Stimulated activated naive CD4-positive, alpha-beta T cell treated with Interleukin-2 at 50 U/mL for 16 hours (primary cell): ENCODE data around the gene ZNF554.

Experiments
- DNase-seq: peaks from one replicate; lab custom pipeline; 2025; lab: John Stamatoyannopoulos, UW

Gene ZNF554

GRCh38 chr19:2827840-2828489, 8.3 kb downstream of the ZNF554 start:
- no peak for DNase-seq

DNA sequence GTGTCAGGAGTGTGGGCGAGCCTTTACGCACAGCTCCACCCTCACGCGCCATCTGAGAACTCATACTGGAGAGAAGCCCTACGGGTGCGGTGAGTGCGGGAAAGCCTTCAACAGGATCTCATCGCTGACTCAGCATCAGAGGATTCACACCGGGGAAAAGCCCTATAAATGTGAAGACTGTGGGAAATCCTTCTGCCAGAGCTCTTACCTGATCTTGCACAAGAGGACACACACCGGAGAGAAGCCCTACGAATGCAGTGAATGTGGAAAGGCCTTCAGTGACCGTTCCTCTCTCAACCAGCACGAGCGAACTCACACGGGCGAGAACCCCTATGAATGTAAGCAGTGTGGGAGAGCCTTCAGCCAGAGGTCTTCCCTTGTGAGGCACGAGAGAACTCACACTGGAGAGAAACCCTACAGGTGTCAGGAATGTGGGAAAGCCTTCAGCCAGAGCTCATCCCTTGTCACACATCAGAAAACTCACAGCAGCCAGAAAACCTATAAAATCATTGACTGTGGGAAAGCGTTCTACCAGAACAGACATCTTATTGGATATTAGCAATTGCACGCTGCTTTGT, 14.7 kb downstream of the ZNF554 start:
- DNase-seq, result no peak

DNA sequence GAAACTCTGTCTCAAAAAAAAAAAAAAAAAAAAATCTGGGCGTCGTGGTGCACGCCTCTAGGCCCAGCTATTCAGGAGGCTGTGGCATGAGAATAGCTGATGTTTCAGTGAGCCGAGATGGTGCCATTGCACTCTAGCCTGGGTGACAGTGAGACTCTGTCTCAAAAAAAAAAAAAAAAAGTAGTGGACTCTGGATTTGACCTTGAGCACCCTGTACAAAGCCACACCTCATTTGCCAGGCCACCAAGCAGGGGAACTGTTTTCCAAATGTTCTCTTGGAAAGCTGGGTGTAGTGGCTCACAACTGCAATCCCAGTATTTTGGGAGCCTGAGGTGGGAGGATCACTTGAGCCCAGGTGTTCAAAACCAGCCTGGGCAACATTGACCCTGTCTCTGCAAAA, 17.8 kb downstream of the ZNF554 start:
- no peak for DNase-seq

GRCh38 chr19:2840794-2841791, 21.4 kb downstream of the ZNF554 start, which contains the start of gene ZNF555:
ZNF555 (plus strand) TSS chr19:2841475; CDS start chr19:2841573, 98 bp downstream.
- DNase-seq, result peak; percentile 99

- no peak for DNase-seq
Measured at GRCh38 chr19:2841855-2842574, 22.3 kb downstream of the ZNF554 start.

DNA sequence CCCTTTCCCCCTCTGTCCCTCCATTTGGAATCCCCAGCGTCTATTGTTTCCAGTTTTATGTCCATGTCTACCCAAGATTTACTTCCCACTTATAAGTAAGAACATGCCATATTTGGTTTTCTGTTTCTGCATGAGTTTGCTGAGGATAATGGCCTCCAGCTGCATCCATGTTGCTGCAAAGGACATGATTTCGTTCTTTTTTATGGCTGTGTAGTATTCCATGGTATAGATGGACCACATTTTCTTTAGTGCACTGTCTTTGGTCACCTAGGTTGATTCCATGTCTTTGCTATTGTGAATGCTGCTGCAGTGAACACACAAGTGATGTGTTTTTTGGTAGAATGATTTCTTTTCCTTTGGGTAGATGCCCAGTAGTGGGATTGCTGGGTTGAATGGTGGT, 25.4 kb downstream of the ZNF554 start:
- no peak for DNase-seq

DNA sequence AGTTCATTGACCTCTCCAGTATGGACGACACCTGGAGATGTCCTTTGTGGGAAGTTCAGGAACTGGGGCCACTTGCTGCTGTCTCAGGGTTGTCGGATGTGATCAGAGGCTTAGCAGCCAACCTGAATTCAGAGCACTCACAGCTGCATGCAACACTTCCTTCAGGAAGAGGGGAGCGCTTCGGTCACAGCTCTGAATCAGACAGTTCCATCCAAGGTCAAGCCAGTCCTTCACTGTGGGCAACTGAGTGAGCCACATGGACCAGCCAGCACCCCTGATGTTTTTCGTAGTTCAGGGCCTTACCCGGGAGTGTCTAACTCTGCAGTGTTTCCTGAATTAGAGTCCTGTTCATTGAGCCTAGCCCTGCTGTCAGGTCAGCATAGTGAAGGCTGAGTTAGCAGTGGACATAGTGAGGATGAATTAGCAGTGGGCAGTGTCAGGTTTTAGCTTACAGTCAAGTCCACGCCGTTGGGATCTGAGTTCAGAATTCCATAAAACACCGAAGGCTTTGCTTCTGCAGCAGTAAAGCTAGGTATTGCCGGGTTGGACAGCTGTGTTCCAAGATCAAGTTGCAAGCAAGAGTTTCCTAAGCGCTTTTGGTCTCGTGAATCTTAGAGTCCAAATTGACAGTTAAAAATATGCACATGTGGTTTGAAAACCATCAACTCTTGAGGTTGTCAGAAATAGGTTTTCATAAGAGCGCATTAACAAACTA, 26.7 kb downstream of the ZNF554 start:
- no peak for DNase-seq

- DNase-seq, result no peak
Measured at GRCh38 chr19:2847507-2847906, 27.8 kb downstream of the ZNF554 start.

- no peak for DNase-seq
Measured at GRCh38 chr19:2848616-2849015, 28.9 kb downstream of the ZNF554 start.

- no peak for DNase-seq
Measured at GRCh38 chr19:2850256-2850925, 30.7 kb downstream of the ZNF554 start.

GRCh38 chr19:2852598-2852997, 32.9 kb downstream of the ZNF554 start:
- no peak for DNase-seq

GRCh38 chr19:2853015-2853606, 33.4 kb downstream of the ZNF554 start:
- no peak for DNase-seq

GRCh38 chr19:2854849-2855248, 35.2 kb downstream of the ZNF554 start:
- DNase-seq, result no peak

- no peak for DNase-seq
Measured at GRCh38 chr19:2856457-2857050, 36.9 kb downstream of the ZNF554 start.

DNA sequence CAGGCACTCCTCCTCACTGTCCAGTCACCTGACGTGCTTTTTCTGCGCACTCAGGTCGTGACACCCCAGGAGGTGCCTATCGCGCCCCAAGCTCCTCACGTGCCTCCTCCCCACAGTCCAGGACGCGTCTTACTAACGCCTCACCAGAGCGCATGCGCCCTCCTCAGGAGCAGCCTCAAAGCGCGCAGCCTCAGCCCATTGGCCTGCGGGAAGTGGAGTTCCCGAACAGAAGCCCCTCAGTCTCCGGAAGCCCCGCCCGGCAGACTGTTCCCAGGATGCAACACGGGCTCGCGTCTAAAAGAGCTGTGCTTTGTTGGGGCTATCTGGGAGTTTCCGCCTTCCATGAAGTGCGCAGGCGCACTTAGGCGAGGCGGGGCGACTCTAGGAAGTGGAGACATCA, 39.2 kb downstream of the ZNF554 start:
- DNase-seq, result no peak

DNA sequence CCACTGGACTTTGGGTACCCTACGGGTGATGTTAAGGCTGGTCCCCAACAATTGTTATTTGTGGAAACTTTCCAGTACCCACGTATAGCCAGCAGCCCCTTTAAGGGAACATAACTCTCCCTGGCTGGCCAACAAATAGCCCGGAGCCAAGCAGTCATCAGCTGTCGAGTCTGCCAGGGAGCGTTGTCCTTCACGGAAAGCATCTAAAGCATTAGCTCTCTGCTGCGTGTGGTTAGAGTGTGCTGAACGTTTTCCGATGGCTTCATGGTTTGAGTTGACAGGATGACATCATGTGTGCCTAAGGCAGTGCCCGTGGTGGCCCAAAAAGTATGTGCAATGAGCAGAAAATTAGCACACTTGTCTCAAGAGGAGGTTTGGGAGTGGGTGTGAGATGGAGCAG, 44.1 kb downstream of the ZNF554 start:
- DNase-seq, result no peak

DNA sequence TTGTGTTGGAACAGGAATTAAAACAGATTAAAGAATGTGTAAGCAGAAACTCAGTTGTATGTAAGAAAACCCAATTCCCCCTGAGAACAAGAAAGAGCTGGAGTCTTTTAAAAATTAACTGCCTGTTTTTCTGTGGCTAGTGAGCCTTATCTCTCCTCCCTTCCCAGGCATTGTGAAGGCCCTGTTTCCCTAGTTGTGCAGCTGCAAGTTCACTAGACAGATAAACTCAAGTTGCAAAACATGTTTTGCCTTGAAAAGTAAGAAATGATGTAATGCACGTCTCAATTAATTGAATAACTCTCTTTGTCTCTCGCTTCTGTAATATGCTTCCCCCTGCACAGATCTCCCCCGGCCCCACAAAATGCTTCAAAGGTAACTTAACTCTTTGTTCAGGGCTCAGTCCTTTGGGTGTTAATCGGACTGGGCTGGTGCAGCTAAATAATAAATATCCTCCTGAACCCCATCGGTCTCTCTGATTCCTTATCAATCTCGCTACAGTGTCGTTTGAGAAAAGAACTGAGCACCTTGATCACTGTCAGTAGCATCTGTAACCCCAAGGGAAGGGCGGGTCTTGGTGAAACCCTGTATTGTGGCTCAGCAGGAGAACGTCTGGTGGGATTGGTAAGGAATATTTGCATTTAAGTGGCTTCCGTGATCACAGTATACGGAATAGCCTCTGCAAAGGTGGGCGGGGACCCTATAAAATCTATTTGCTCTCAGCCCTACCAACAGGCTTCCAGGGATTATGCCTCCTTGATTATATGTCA, 45.8 kb downstream of the ZNF554 start:
- no peak for DNase-seq

- DNase-seq, result no peak
Measured at GRCh38 chr19:2866495-2867024, 46.9 kb downstream of the ZNF554 start.
